GM12878 (cell line): ENCODE data around the gene OSTN. TPM values are rescaled to one million over a fixed set of nuclear protein-coding genes. Genes with fewer than 3 reads are reported as not detected.

Experiments used
- ATAC-seq: fragments of 200-7000 bp; cut with Tn5 transposase; 3 replicates; pipeline ENCODE4 v1.9.1; 2020; ENCODE audit warnings: mild to moderate bottlenecking, moderate library complexity
- Bru-seq: library from RNA; stranded (reverse); fragments of 400-500 nt; gene quantifications from one replicate; lab custom pipeline; 2021; lab: Mats Ljungman, UMichigan
- BruChase-seq, 2 experiments: library from RNA; stranded (reverse); fragments of 400-500 nt; gene quantifications; one replicate each; lab custom pipeline; 2021; lab: Mats Ljungman, UMichigan
- BruUV-seq: library from RNA; stranded (reverse); fragments of 400-500 nt; replicated peaks from 2 replicates; lab custom pipeline; 2021; lab: Mats Ljungman, UMichigan
- CTCF ChIA-PET: fragments of 300-600 bp; sonication (Branson Sonifier 250); formaldehyde crosslinking; extraction: SDS; loops from one replicate; lab custom pipeline; 2021; ENCODE audit warnings: inconsistent platforms; lab: Yijun Ruan, JAX
- POLR2A ChIA-PET: fragments of 350-600 bp; formaldehyde crosslinking; extraction: SDS; loops from one replicate; lab custom pipeline; 2021; ENCODE audit warnings: inconsistent platforms; lab: Charles Lee
- RAD21 ChIA-PET: fragments of 300-600 bp; sonication (Branson Sonifier 250); formaldehyde crosslinking; loops from one replicate; lab custom pipeline; 2023; ENCODE audit warnings: antibody characterized with exemption; ENCODE audit not compliant: unreplicated experiment; lab: Charles Lee
- SMC1A ChIA-PET: fragments of 300-600 bp; sonication (Branson Sonifier 250); formaldehyde crosslinking; loops from one replicate; lab custom pipeline; 2023; ENCODE audit not compliant: unreplicated experiment, uncharacterized antibody; lab: Charles Lee
- DNase-seq: peaks from one replicate; pipeline ENCODE4 v3.0.0-alpha.2; 2011; ENCODE audit warnings: low read depth, low spot score
- FAIRE-seq: peaks from 3 replicates; lab custom pipeline; 2011; peaks lifted over from hg19 to GRCh38; lab: Jason Lieb, UNC
- H2AFZ ChIP-seq: 2 replicates; pipeline ENCODE4 v1.6.0; 2011; ENCODE audit warnings: low read depth, low read length, control low read depth; ENCODE audit not compliant: control insufficient read depth
- H3K27ac ChIP-seq: 2 replicates; pipeline ENCODE4 v1.5.1; 2011; ENCODE audit warnings: control low read depth; ENCODE audit not compliant: control insufficient read depth, insufficient read depth
- H3K27me3 ChIP-seq, 2 experiments: replicated peaks in 1 of 2; 2 replicates each; pipeline versions ENCODE4 v1.6.0 to v1.6.1; 2011; ENCODE audit warnings: low read length in 1 of 2; ENCODE audit not compliant: control insufficient read depth in 2 of 2, insufficient read depth in 2 of 2
- H3K36me3 ChIP-seq, 2 experiments: 2 replicates each; pipeline ENCODE4 v1.5.1; 2011; ENCODE audit warnings: low read length in 1 of 2; ENCODE audit not compliant: control insufficient read depth in 2 of 2, insufficient read depth in 2 of 2
- H3K4me1 ChIP-seq: 2 replicates; pipeline ENCODE4 v1.6.1; 2011; ENCODE audit warnings: mild to moderate bottlenecking, low read length, moderate library complexity, mixed read lengths; ENCODE audit not compliant: control insufficient read depth, insufficient read depth
- H3K4me2 ChIP-seq: 2 replicates; pipeline ENCODE4 v1.6.0; 2011; ENCODE audit warnings: control low read depth; ENCODE audit not compliant: control insufficient read depth, insufficient read depth
- H3K4me3 ChIP-seq: fragments of 200-600 bp; sonication (generic); 2 replicates; pipeline ENCODE4 v1.5.1; 2016
- H3K79me2 ChIP-seq: 2 replicates; pipeline ENCODE4 v1.6.0; 2011; ENCODE audit warnings: low read length; ENCODE audit not compliant: control insufficient read depth, insufficient read depth
- H3K9ac ChIP-seq: 2 replicates; pipeline ENCODE4 v1.8.0; 2011; ENCODE audit warnings: low read length, control low read depth, mixed read lengths; ENCODE audit not compliant: control insufficient read depth, insufficient read depth
- H3K9me3 ChIP-seq: replicated peaks from 3 replicates; pipeline ENCODE4 v1.5.1; 2011; ENCODE audit warnings: mild to moderate bottlenecking, low read length; ENCODE audit not compliant: control insufficient read depth, insufficient read depth
- H4K20me1 ChIP-seq: 2 replicates; pipeline ENCODE4 v1.6.0; 2011; ENCODE audit not compliant: control insufficient read depth, insufficient read depth
- EGR1 ChIP-seq, 2 experiments: IDR thresholded peaks; 1 replicate in 1 of 2; 2 replicates in 1 of 2; pipeline ENCODE4 v1.6.1; 2011 to 2012; ENCODE audit warnings: low read depth in 2 of 2, low read length in 2 of 2, borderline replicate concordance in 1 of 2, mild to moderate bottlenecking in 1 of 2, moderate library complexity in 1 of 2
- IKZF1 ChIP-seq: fragments of 450-650 bp; conservative IDR thresholded peaks from 2 replicates; pipeline ENCODE4 v1.6.1; 2017; ENCODE audit warnings: antibody characterized with exemption, mild to moderate bottlenecking
- NBN ChIP-seq: fragments of 450-650 bp; IDR thresholded peaks from 2 replicates; pipeline ENCODE4 v1.6.1; 2016
- NFXL1 ChIP-seq: fragments of 450-650 bp; IDR thresholded peaks from 2 replicates; pipeline ENCODE4 v1.6.1; 2017; ENCODE audit warnings: antibody characterized with exemption, mild to moderate bottlenecking, borderline replicate concordance
- NFYA ChIP-seq: IDR thresholded peaks from 2 replicates; pipeline ENCODE4 v1.6.1; 2011; ENCODE audit warnings: low read depth, mild to moderate bottlenecking, low read length, improper control_type of control experiment, borderline replicate concordance
- NRF1 ChIP-seq: conservative IDR thresholded peaks from 2 replicates; pipeline ENCODE4 v1.6.1; 2011; ENCODE audit warnings: mild to moderate bottlenecking, low read depth, low read length, improper control_type of control experiment
- RUNX3 ChIP-seq: IDR thresholded peaks from 2 replicates; pipeline ENCODE4 v1.6.1; 2012; ENCODE audit warnings: low read length, inconsistent platforms
- ZNF274 ChIP-seq: IDR thresholded peaks from one replicate; pipeline ENCODE4 v1.8.0; 2011; ENCODE audit not compliant: insufficient read length, insufficient read depth
- ZNF687 ChIP-seq: fragments of 450-650 bp; IDR thresholded peaks from 2 replicates; pipeline ENCODE4 v1.6.1; 2017; ENCODE audit warnings: mild to moderate bottlenecking, moderate library complexity
- WGBS: methylation state at CpG from one replicate; pipeline ENCODE4 v1.1.6; 2016; ENCODE audit warnings: low lambda C conversion rate; ENCODE audit not compliant: insufficient replicate concordance, insufficient coverage; ENCODE audit errors: missing lambda C conversion rate; 5-methylcytosine and 5-hydroxymethylcytosine counted together
- in situ Hi-C: fragments of 300-500 bp; cut with MboI; formaldehyde crosslinking; loops from 9 replicates; pipeline ENCODE4 v1.14.3; 2018; ENCODE audit warnings: mixed read lengths
- intact Hi-C: fragments of 100-400 bp; cut with micrococcal nuclease; formaldehyde crosslinking; loops from one replicate; pipeline ENCODE4 v1.14.2; 2022; ENCODE audit not compliant: unreplicated experiment
- long read RNA-seq, 2 experiments: library from polyadenylated mRNA; unstranded; transcript quantifications; one replicate each; pipeline ENCODE4 v2.0.0, GENCODE V29; 2019 to 2020
- polyA minus RNA-seq, 3 experiments: library from RNA; depleted of rRNA, polyadenylated mRNA; stranded (reverse); fragments of >200 nt; gene quantifications; 2 replicates each; pipeline ENCODE4 v1.2.3, GENCODE V29; 2011
- polyA plus RNA-seq, 11 experiments: library from polyadenylated mRNA; depleted of rRNA in 4 of 11; unstranded in 6 of 11; stranded (reverse) in 5 of 11; fragments of >200 nt; fragmentation: Nextera tagmentation in 4 of 11; fragmentation: Illumina TruSeq in 1 of 11; extraction: Ambion mirVana in 4 of 11; extraction: Trizol in 1 of 11; gene quantifications; 1 replicate in 1 of 11; 2 replicates in 10 of 11; pipeline versions ENCODE4 v1.2.1 to v1.2.3, GENCODE V29; 2011 to 2016; ENCODE audit warnings: inconsistent platforms in 2 of 11, missing spikeins in 2 of 11, low read depth in 1 of 11
- total RNA-seq, 4 experiments: library from RNA; depleted of rRNA in 3 of 4; stranded (reverse); fragments of >200 nt in 3 of 4; fragmentation: Illumina TruSeq in 1 of 4; extraction: Trizol in 1 of 4; gene quantifications; 2 replicates each; pipeline versions ENCODE4 v1.2.1 to v1.2.3, GENCODE V29; 2013 to 2021
- TF ChIP-seq, protein P1 (sequence below): IDR thresholded peaks from 2 replicates; pipeline ENCODE4 v1.6.1; 2012; ENCODE audit warnings: mild to moderate bottlenecking, low read depth, low read length
- TF ChIP-seq, protein P2 (sequence below): IDR thresholded peaks from 2 replicates; pipeline ENCODE4 v1.6.1; 2012; ENCODE audit warnings: low read length, inconsistent platforms

The OSTN gene
- not detected in 2 replicates for total RNA-seq (2013; cell fraction: nucleolus; rRNA removed)
- total RNA-seq (2014; rRNA removed) (0.06 TPM in 1 of 2 replicates, not detected in the other), total RNA-seq (2014; rRNA removed; fragmentation: Illumina TruSeq; extraction: Trizol) (0.04 and 0.14 TPM in 2 replicates), total RNA-seq (2021) (not detected in 2 replicates), polyA plus RNA-seq (2011; rRNA removed) (0.04 TPM in 1 of 2 replicates, not detected in the other), polyA plus RNA-seq (2014; fragmentation: Illumina TruSeq; extraction: Trizol) (0.16 TPM in 1 of 2 replicates, not detected in the other), polyA plus RNA-seq (2014; fragmentation: Nextera tagmentation; extraction: Ambion mirVana) (under 1 TPM in 1 of 2 experiments, not detected in 1; 0.27 TPM), polyA plus RNA-seq (2014; rRNA removed) (0.03 TPM in 1 of 2 replicates, not detected in the other), polyA plus RNA-seq (2016; fragmentation: Nextera tagmentation; extraction: Ambion mirVana) (under 1 TPM in 1 of 2 experiments, not detected in 1; 0.06 TPM), polyA minus RNA-seq (2011; rRNA and poly(A)+ RNA removed) (0.10 TPM in 1 of 2 replicates, not detected in the other), Bru-seq, nascent RNA (percentile 9 among the genes with signal in this experiment), BruChase-seq, experiment 1, labeled RNA remaining after a 6-hour chase (percentile 2 among the genes with signal in this experiment), BruChase-seq, experiment 2, labeled RNA remaining after a 2-hour chase (percentile 8 among the genes with signal in this experiment)
- not detected for polyA plus RNA-seq (2011; ENCODE audit: low read depth)
- not detected in 2 replicates for polyA plus RNA-seq (2011; cell fraction: cytosol; rRNA removed)
- polyA plus RNA-seq (2011; cell fraction: nucleus; rRNA removed), result not detected in 2 replicates
- polyA plus RNA-seq (2012), result not detected in 2 replicates
- polyA minus RNA-seq (2011; cell fraction: cytosol; rRNA and poly(A)+ RNA removed), result not detected in 2 replicates
- 0.38 and 0.48 TPM in 2 replicates for polyA minus RNA-seq (2011; cell fraction: nucleus; rRNA and poly(A)+ RNA removed)
- long read RNA-seq, experiment 1, result 0 reads
- long read RNA-seq, experiment 2, partial matches to known transcripts, result 0 of 1 reads
- long read RNA-seq, experiment 2, other reads (novel, unspliced or antisense), result 1 of 1 reads

DNA sequence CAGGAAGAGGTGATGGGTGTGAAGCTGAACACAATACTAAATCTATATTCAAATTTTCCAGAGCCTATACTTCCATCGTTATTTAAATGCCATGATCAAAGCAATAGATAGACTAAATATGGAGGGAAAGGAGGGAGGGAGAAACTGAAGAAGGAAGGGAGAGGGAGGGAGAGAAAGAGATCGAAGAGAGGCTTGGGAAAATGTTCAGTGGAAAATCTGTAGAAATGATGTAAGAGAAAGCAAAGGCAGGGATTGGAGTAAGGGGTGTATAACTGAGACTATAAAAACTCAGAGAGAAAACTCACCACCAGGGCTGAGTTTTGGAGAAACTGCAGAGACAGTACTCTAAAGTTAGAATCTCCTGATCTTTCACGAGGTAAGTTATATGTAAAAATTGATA lies at the start of gene OSTN:
Gene OSTN, plus strand, starts transcription at position 310 of the 400 bp plus-strand sequence. CDS start 13,292 bp downstream, outside the sequence.
- no peaks in the 10 kb centered on the region for H3K79me2 ChIP-seq
- no peak within 1 kb of the TSS for H3K4me2 ChIP-seq
- no peaks in the 10 kb centered on the region for H3K36me3 ChIP-seq
- no peaks in the 10 kb centered on the region for H3K27me3 ChIP-seq
- H3K4me1 ChIP-seq, result no peaks in the 10 kb centered on the region
- ChIA-PET POLR2A (no interaction called here), RAD21 (interaction anchor here (0.5 kb wide), 1 partner anchor 114 kb away, joined by 3 read pairs; no protein-coding TSS in a partner anchor), CTCF (interaction anchor here (1.3 kb wide), 1 partner anchor 50 kb away, joined by 4 read pairs; no protein-coding TSS in a partner anchor), SMC1A (no interaction called here)
- no peaks in the 10 kb centered on the region for H4K20me1 ChIP-seq
- 53% methylated on average over 3 of the region's 3 CpGs for WGBS
- H3K4me3 ChIP-seq, result no peak within 1 kb of the TSS
- peak; percentile 38 for FAIRE-seq
- no peak for ATAC-seq
- no TSS peak for BruUV-seq
- no peak for DNase-seq
- no peak within 1 kb of the TSS for H3K9ac ChIP-seq
- in situ Hi-C loops (no loop called here), intact Hi-C loops (no loop called here)
- H3K9me3 ChIP-seq, result no peaks in the 10 kb centered on the region
- H3K27ac ChIP-seq, result no peak within 1 kb of the TSS
- no peak within 1 kb of the TSS for H2AFZ ChIP-seq
- TF ChIP-seq ZNF274 (no peak), IKZF1 (no peak), NBN (no peak), NFXL1 (no peak), NRF1 (no peak), ZNF687 (no peak), NFYA (no peak), EGR1 (IDR thresholded peaks at IDR 0.05; ENCODE audit: borderline replicate concordance in 1 of 2, low read depth in 2 of 2, low read length in 2 of 2) (no peak), RUNX3 (no peak)
- TF ChIP-seq, protein P1, sequence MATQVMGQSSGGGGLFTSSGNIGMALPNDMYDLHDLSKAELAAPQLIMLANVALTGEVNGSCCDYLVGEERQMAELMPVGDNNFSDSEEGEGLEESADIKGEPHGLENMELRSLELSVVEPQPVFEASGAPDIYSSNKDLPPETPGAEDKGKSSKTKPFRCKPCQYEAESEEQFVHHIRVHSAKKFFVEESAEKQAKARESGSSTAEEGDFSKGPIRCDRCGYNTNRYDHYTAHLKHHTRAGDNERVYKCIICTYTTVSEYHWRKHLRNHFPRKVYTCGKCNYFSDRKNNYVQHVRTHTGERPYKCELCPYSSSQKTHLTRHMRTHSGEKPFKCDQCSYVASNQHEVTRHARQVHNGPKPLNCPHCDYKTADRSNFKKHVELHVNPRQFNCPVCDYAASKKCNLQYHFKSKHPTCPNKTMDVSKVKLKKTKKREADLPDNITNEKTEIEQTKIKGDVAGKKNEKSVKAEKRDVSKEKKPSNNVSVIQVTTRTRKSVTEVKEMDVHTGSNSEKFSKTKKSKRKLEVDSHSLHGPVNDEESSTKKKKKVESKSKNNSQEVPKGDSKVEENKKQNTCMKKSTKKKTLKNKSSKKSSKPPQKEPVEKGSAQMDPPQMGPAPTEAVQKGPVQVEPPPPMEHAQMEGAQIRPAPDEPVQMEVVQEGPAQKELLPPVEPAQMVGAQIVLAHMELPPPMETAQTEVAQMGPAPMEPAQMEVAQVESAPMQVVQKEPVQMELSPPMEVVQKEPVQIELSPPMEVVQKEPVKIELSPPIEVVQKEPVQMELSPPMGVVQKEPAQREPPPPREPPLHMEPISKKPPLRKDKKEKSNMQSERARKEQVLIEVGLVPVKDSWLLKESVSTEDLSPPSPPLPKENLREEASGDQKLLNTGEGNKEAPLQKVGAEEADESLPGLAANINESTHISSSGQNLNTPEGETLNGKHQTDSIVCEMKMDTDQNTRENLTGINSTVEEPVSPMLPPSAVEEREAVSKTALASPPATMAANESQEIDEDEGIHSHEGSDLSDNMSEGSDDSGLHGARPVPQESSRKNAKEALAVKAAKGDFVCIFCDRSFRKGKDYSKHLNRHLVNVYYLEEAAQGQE, result no peak
- TF ChIP-seq, protein P2, sequence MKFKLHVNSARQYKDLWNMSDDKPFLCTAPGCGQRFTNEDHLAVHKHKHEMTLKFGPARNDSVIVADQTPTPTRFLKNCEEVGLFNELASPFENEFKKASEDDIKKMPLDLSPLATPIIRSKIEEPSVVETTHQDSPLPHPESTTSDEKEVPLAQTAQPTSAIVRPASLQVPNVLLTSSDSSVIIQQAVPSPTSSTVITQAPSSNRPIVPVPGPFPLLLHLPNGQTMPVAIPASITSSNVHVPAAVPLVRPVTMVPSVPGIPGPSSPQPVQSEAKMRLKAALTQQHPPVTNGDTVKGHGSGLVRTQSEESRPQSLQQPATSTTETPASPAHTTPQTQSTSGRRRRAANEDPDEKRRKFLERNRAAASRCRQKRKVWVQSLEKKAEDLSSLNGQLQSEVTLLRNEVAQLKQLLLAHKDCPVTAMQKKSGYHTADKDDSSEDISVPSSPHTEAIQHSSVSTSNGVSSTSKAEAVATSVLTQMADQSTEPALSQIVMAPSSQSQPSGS, result no peak
